WTC11 (cell line): ENCODE measurements around the gene ACOT2.

ENCODE experiments used
- CTCF ChIP-seq: fragments of 200-600 bp; IDR thresholded peaks from 2 replicates; pipeline ENCODE4 v1.8.0; 2022; ENCODE audit warnings: antibody characterized with exemption
- ESRRA ChIP-seq: sonication (generic); formaldehyde crosslinking; IDR thresholded peaks from 2 replicates; pipeline ENCODE4 v1.8.1; 2022; ENCODE audit warnings: mild to moderate bottlenecking, missing genetic modification reagents, borderline replicate concordance
- KAT7 ChIP-seq: sonication (generic); formaldehyde crosslinking; IDR thresholded peaks from 2 replicates; pipeline ENCODE4 v1.8.1; 2023; ENCODE audit warnings: missing genetic modification reagents, mild to moderate bottlenecking, borderline replicate concordance
- MAX ChIP-seq: sonication (generic); formaldehyde crosslinking; IDR thresholded peaks from 2 replicates; pipeline ENCODE4 v1.8.0; 2022; ENCODE audit warnings: mild to moderate bottlenecking, missing genetic modification reagents
- TF ChIP-seq, protein P1 (sequence below): sonication (generic); formaldehyde crosslinking; conservative IDR thresholded peaks from 2 replicates; pipeline ENCODE4 v1.8.1; 2022; ENCODE audit warnings: mild to moderate bottlenecking, missing genetic modification reagents

DNA sequence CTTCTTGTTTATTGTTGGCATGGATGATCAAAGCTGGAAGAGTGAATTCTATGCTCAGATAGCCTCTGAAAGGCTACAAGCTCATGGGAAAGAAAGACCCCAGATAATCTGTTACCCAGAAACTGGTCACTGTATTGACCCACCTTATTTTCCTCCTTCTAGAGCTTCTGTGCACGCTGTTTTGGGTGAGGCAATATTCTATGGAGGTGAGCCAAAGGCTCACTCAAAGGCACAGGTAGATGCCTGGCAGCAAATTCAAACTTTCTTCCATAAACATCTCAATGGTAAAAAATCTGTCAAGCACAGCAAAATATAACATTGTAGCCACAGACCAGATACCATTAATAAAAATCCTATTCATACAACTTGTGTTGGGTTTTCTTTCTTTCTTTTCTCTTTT lies 50.5 kb downstream of the ACOT2 start:
- no peak for TF ChIP-seq CTCF
- no peak for TF ChIP-seq ESRRA (CRISPR knock-in tag)
- TF ChIP-seq, protein P1, sequence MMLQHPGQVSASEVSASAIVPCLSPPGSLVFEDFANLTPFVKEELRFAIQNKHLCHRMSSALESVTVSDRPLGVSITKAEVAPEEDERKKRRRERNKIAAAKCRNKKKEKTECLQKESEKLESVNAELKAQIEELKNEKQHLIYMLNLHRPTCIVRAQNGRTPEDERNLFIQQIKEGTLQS (CRISPR knock-in tag) = no peak
- no peak for TF ChIP-seq KAT7 (CRISPR knock-in tag)
- no peak for TF ChIP-seq MAX (CRISPR knock-in tag)
